Left ventricle myocardium inferior (tissue), 1 donor: ENCODE data around the gene FAAP20. TPM values are rescaled to one million over a fixed set of nuclear protein-coding genes. Genes with fewer than 3 reads are reported as not detected.

Experiments used
- DNase-seq: peaks from one replicate; pipeline ENCODE4 v3.0.0-alpha.2; 2020
- H3K27ac ChIP-seq: fragments of 200-600 bp; replicated peaks from 2 replicates; pipeline ENCODE4 v1.8.0; 2021
- H3K27me3 ChIP-seq: fragments of 200-600 bp; 2 replicates; pipeline ENCODE4 v1.8.0; 2021; ENCODE audit warnings: low read depth
- H3K36me3 ChIP-seq: fragments of 200-600 bp; 2 replicates; pipeline ENCODE4 v1.8.0; 2021
- H3K4me1 ChIP-seq: fragments of 200-600 bp; 2 replicates; pipeline ENCODE4 v1.8.0; 2021
- H3K4me3 ChIP-seq: fragments of 200-600 bp; 2 replicates; pipeline ENCODE4 v1.8.0; 2021; ENCODE audit warnings: mild to moderate bottlenecking, moderate library complexity
- H3K9me3 ChIP-seq: fragments of 200-600 bp; replicated peaks from 2 replicates; pipeline ENCODE4 v1.8.0; 2021
- CTCF ChIP-seq: fragments of 200-600 bp; IDR thresholded peaks from 2 replicates; pipeline ENCODE4 v1.8.0; 2021; ENCODE audit warnings: antibody characterized with exemption, mild to moderate bottlenecking, borderline replicate concordance
- intact Hi-C: fragments of 100-400 bp; cut with micrococcal nuclease; formaldehyde crosslinking; loops from one replicate; pipeline ENCODE4 v1.11.0; 2022
- total RNA-seq: library from RNA; stranded (reverse); fragmentation: NEBNext Ultra II Directional; extraction: Animal tissue kit (Norgen Biotek cat#: 25700); gene quantifications from one replicate; pipeline ENCODE4 v1.2.1, GENCODE V29; 2021
- donor health status: DM: no; HTN: yes; CAD: no; lungs with severe emphysema.

Gene FAAP20
- total RNA-seq, 1 donor from 2014 or later = 37.0 TPM

GRCh38 chr1:2175055-2175414 is 19.5 kb downstream of the FAAP20 start:
- Histone ChIP-seq H3K4me1 (peaks cover 10% of the 10 kb centered on the region), H3K36me3 (no peaks in the 10 kb centered on the region), H3K27me3 (no peaks in the 10 kb centered on the region), H3K9me3 (no peaks in the 10 kb centered on the region), H3K4me3 (peak overlapping the region; percentile 59), H3K27ac (no peak overlapping the region)
- DNase-seq = no peak
- intact Hi-C loops = no loop called here
- TF ChIP-seq CTCF = no peak

- Histone ChIP-seq H3K4me3 (peak overlapping the region; percentile 59), H3K9me3 (no peaks in the 10 kb centered on the region), H3K36me3 (no peaks in the 10 kb centered on the region), H3K27ac (no peak overlapping the region), H3K4me1 (peaks cover 10% of the 10 kb centered on the region), H3K27me3 (no peaks in the 10 kb centered on the region)
- peak; percentile 57 for DNase-seq
- peak; percentile 94 for TF ChIP-seq CTCF
- intact Hi-C loops = no loop called here
These were observed 20.1 kb downstream of the FAAP20 start for GRCh38 chr1:2174348-2175054.

- Histone ChIP-seq H3K4me1 (peaks cover 10% of the 10 kb centered on the region), H3K4me3 (peak overlapping the region; percentile 59), H3K27ac (no peak overlapping the region), H3K27me3 (no peaks in the 10 kb centered on the region), H3K9me3 (no peaks in the 10 kb centered on the region), H3K36me3 (no peaks in the 10 kb centered on the region)
- TF ChIP-seq CTCF = no peak
- intact Hi-C loops = no loop called here
- no peak for DNase-seq
These were observed 20.8 kb downstream of the FAAP20 start for GRCh38 chr1:2173546-2174347.

- intact Hi-C loops = no loop called here
- DNase-seq = no peak
- no peak overlapping the region for H3K4me3 ChIP-seq
These were observed 21.9 kb downstream of the FAAP20 start for GRCh38 chr1:2172551-2173146.

More at GRCh38 chr1:2172551-2173146, 21.9 kb downstream of the FAAP20 start:
- H3K27me3 ChIP-seq = no peaks in the 10 kb centered on the region
- peaks cover 10% of the 10 kb centered on the region for H3K4me1 ChIP-seq
- no peak overlapping the region for H3K27ac ChIP-seq
- TF ChIP-seq CTCF = no peak
- H3K36me3 ChIP-seq = no peaks in the 10 kb centered on the region
- H3K9me3 ChIP-seq = no peaks in the 10 kb centered on the region
